Smooth muscle cell (in vitro differentiated cells): ENCODE results near the gene CENPU. TPM values are rescaled to one million over a fixed set of nuclear protein-coding genes. Genes with fewer than 3 reads are reported as not detected.

Source experiments
- DNase-seq: peaks from one replicate; lab custom pipeline; 2025; ENCODE audit not compliant: unreplicated experiment; lab: John Stamatoyannopoulos, UW
- H2AFZ ChIP-seq: fragments of 200-600 bp; sonication (generic); 2 replicates; pipeline ENCODE4 v1.6.0; 2016; ENCODE audit warnings: antibody characterized with exemption, low read depth, mild to moderate bottlenecking
- H3F3A ChIP-seq: fragments of 200-600 bp; sonication (generic); 2 replicates; pipeline ENCODE4 v1.6.0; 2017; ENCODE audit warnings: antibody characterized with exemption, low read depth
- H3K27ac ChIP-seq: fragments of 200-600 bp; sonication (generic); 2 replicates; pipeline ENCODE4 v1.5.1; 2016; ENCODE audit warnings: low read depth, mild to moderate bottlenecking
- H3K27me3 ChIP-seq: fragments of 200-600 bp; sonication (generic); 2 replicates; pipeline ENCODE4 v1.6.1; 2016; ENCODE audit warnings: low read depth, mild to moderate bottlenecking
- H3K36me3 ChIP-seq: fragments of 200-600 bp; sonication (generic); 2 replicates; pipeline ENCODE4 v1.5.1; 2016; ENCODE audit warnings: low read depth
- H3K4me1 ChIP-seq: fragments of 200-600 bp; sonication (generic); 2 replicates; pipeline ENCODE4 v1.5.1; 2016; ENCODE audit warnings: low read depth
- H3K4me2 ChIP-seq: fragments of 200-600 bp; sonication (generic); 2 replicates; pipeline ENCODE4 v1.6.0; 2016; ENCODE audit warnings: mild to moderate bottlenecking
- H3K4me3 ChIP-seq: fragments of 200-600 bp; sonication (generic); 2 replicates; pipeline ENCODE4 v1.5.1; 2016; ENCODE audit warnings: mild to moderate bottlenecking
- H3K79me2 ChIP-seq: fragments of 200-600 bp; sonication (generic); 2 replicates; pipeline ENCODE4 v1.6.0; 2016; ENCODE audit warnings: low read depth, mild to moderate bottlenecking
- H3K9ac ChIP-seq: fragments of 200-600 bp; sonication (generic); 2 replicates; pipeline ENCODE4 v1.6.0; 2016; ENCODE audit warnings: low read depth
- H3K9me3 ChIP-seq: fragments of 200-600 bp; sonication (generic); replicated peaks from 2 replicates; pipeline ENCODE4 v1.5.1; 2016; ENCODE audit warnings: low read depth
- H4K20me1 ChIP-seq: fragments of 200-600 bp; sonication (generic); 2 replicates; pipeline ENCODE4 v1.6.0; 2016; ENCODE audit warnings: low read depth
- WGBS: methylation state at CpG from one replicate; pipeline ENCODE4 v1.1.7; 2016; ENCODE audit warnings: low lambda C conversion rate; 5-methylcytosine and 5-hydroxymethylcytosine counted together
- polyA plus RNA-seq: library from polyadenylated mRNA; unstranded; fragments of >200 nt; fragmentation: Nextera tagmentation; extraction: Ambion mirVana; gene quantifications from 2 replicates; pipeline ENCODE4 v1.2.1, GENCODE V29; 2016
- total RNA-seq: library from RNA; depleted of rRNA; stranded (reverse); fragments of >200 nt; gene quantifications from 2 replicates; pipeline ENCODE4 v1.2.3, GENCODE V29; 2014
- TF ChIP-seq, protein P1 (sequence below): fragments of 200-600 bp; sonication (generic); IDR thresholded peaks from 2 replicates; pipeline ENCODE4 v1.5.1; 2017; ENCODE audit warnings: borderline replicate concordance, mild to moderate bottlenecking, antibody characterized with exemption; ENCODE audit not compliant: insufficient read depth, poor library complexity, severe bottlenecking

Gene CENPU
- total and polyA plus RNA-seq, 2 experiments from 2014 or later = 12.2 to 18.4 TPM

DNA sequence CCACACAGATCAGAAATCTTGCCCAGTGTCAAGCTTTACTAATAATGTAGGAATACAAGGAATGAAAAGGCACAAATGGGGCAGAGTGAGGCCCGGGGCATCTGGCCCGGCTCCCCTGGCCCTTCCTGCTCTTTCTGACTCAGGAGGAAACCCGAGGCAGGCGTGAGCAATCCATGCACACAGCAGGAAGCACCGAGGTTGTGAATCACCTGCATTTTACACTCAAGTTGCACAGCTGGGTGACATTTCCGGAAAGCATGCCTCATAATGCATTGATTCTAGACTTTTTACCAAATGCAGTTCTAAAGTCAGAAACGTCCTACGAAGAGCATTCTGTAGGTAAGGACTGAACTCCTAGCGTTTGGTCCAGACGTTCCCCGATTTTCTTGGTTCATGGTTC, 45.4 kb downstream of the CENPU start:
- Histone ChIP-seq H2AFZ (no peak overlapping the region), H3K9ac (no peak overlapping the region), H3K27ac (peak overlapping the region; percentile 56), H4K20me1 (no peaks in the 10 kb centered on the region), H3K27me3 (no peaks in the 10 kb centered on the region), H3K79me2 (no peaks in the 10 kb centered on the region), H3K4me1 (no peaks in the 10 kb centered on the region), H3K4me2 (no peak overlapping the region), H3K4me3 (no peak overlapping the region), H3K9me3 (no peaks in the 10 kb centered on the region), H3F3A (no peaks in the 10 kb centered on the region), H3K36me3 (no peaks in the 10 kb centered on the region)
- TF ChIP-seq, protein P1, sequence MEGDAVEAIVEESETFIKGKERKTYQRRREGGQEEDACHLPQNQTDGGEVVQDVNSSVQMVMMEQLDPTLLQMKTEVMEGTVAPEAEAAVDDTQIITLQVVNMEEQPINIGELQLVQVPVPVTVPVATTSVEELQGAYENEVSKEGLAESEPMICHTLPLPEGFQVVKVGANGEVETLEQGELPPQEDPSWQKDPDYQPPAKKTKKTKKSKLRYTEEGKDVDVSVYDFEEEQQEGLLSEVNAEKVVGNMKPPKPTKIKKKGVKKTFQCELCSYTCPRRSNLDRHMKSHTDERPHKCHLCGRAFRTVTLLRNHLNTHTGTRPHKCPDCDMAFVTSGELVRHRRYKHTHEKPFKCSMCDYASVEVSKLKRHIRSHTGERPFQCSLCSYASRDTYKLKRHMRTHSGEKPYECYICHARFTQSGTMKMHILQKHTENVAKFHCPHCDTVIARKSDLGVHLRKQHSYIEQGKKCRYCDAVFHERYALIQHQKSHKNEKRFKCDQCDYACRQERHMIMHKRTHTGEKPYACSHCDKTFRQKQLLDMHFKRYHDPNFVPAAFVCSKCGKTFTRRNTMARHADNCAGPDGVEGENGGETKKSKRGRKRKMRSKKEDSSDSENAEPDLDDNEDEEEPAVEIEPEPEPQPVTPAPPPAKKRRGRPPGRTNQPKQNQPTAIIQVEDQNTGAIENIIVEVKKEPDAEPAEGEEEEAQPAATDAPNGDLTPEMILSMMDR = no peak
- WGBS = 42% methylated on average over 11 of the region's 11 CpGs
- no peak for DNase-seq

DNA sequence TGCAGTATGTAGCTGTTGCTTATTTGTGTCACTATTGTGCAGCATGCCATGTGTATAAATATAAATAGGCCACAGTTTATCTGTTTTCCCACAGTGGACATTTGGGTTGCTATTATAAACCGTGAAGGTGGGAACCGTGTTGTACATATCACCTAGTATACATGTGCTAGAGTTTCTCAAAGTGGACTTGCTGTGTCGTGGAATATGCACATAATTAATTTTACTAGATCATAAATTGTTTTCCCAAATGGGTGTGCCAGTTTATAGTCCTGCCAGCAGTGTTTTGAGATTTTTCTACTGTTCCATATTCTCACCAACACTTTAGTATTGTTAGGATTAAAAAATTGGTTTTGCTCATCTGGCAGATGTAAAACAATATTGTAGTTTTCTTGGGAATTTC, 45.9 kb downstream of the CENPU start:
- Histone ChIP-seq H3K4me1 (no peaks in the 10 kb centered on the region), H3F3A (no peaks in the 10 kb centered on the region), H2AFZ (no peak overlapping the region), H4K20me1 (no peaks in the 10 kb centered on the region), H3K27me3 (no peaks in the 10 kb centered on the region), H3K9me3 (no peaks in the 10 kb centered on the region), H3K27ac (peak overlapping the region; percentile 56), H3K36me3 (no peaks in the 10 kb centered on the region), H3K79me2 (no peaks in the 10 kb centered on the region), H3K9ac (no peak overlapping the region), H3K4me2 (no peak overlapping the region), H3K4me3 (no peak overlapping the region)
- WGBS = 60% methylated on average over 3 of the region's 3 CpGs
- TF ChIP-seq, protein P1 = no peak
- DNase-seq = no peak

DNA sequence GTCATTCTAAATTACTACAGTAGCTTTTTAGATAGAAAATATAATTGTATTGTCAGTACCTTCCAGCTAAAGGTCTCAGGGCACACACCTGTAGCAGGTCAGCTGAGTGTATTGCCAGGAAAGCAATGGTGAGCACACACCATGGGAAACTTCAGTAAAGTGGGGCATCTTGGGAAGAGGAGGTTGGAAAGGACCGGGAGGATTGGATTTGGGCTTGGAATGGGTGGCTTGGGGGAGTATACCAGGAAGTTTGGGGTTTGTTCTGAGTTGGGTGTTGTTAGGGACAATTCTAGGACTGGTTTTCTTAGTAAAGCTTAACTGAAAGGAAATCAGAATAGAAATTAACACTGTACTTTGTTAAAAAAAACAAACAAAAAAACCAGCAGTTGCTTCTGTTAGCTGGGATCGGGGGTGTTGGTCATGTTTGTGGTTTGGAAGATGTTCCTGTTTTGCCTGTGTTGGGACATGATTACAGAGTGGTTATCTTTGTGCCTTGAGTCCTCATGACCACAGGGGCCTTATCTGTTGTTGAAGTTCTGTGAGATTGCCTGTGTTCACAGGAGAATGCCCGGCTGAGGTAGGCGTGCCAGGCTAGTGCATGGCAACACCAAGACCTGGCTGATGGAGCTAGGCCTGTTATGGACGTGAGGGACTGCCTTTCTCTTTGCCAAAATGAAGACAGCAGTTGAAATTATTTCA, 49.3 kb downstream of the CENPU start:
- Histone ChIP-seq H3K9ac (no peak overlapping the region), H3K4me1 (no peaks in the 10 kb centered on the region), H3K27me3 (no peaks in the 10 kb centered on the region), H3K27ac (no peak overlapping the region), H3K4me3 (no peak overlapping the region), H3K36me3 (no peaks in the 10 kb centered on the region), H3K9me3 (no peaks in the 10 kb centered on the region), H4K20me1 (no peaks in the 10 kb centered on the region), H3F3A (no peaks in the 10 kb centered on the region), H3K4me2 (no peak overlapping the region), H3K79me2 (no peaks in the 10 kb centered on the region), H2AFZ (no peak overlapping the region)
- no peak for DNase-seq
- TF ChIP-seq, protein P1 = no peak
- 63% methylated on average over 5 of the region's 5 CpGs for WGBS

DNA sequence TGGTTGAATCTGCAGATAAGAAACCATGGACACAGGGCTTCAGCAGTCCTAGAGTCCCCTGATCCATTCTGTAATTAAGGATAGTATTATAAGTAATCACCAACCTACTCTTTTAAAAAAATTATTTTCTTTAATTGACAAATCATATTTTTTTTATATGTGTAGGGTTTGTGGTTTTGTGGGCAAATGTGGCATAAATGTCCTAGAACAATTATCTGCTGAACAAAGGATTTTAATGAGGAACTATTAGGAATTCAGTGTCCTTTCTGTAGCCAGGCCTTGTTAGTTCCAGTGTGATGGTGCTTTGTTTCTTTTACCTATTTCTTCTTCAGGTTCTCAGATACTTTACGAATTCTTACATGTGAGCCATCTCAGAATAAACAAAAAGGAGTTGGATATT, 52.0 kb downstream of the CENPU start:
- Histone ChIP-seq H3F3A (no peaks in the 10 kb centered on the region), H3K9me3 (no peaks in the 10 kb centered on the region), H3K79me2 (no peaks in the 10 kb centered on the region), H3K9ac (no peak overlapping the region), H3K4me3 (no peak overlapping the region), H3K27me3 (no peaks in the 10 kb centered on the region), H4K20me1 (no peaks in the 10 kb centered on the region), H3K4me1 (no peaks in the 10 kb centered on the region), H2AFZ (no peak overlapping the region), H3K4me2 (no peak overlapping the region), H3K27ac (no peak overlapping the region), H3K36me3 (no peaks in the 10 kb centered on the region)
- TF ChIP-seq, protein P1 = no peak
- no peak for DNase-seq
- 100% methylated on average over 1 of the region's 1 CpG for WGBS
